Measurements from ENCODE around the gene WBP11. TPM values are rescaled to one million over a fixed set of nuclear protein-coding genes. Genes with fewer than 3 reads are reported as not detected.
"Not testable (repeated sequence)": the region's sequence is repeated elsewhere in the genome, so short reads cannot be mapped to it uniquely, and the experiment has no call there.

The WBP11 gene
- total RNA-seq, 1 donor from 2014 or later, result 21.7 TPM

GRCh38 chr12:14765398-14765797 is 37.9 kb downstream of the WBP11 start:
- DNase-seq (ENCODE audit: low read depth), result no peak
- Histone ChIP-seq H3K36me3 (ENCODE audit: control insufficient read depth, insufficient read depth, low read length) (no peaks in the 10 kb centered on the region), H3K4me3 (ENCODE audit: low read depth, low read length) (no peak overlapping the region), H3K27me3 (ENCODE audit: control insufficient read depth, insufficient read depth, low read length) (no peaks in the 10 kb centered on the region)
- TF ChIP-seq CTCF (IDR thresholded peaks at IDR 0.05; ENCODE audit: insufficient read depth, low read length, poor library complexity, severe bottlenecking), result no peak

- not testable (repeated sequence) for DNase-seq (ENCODE audit: low read depth); H3K36me3 ChIP-seq (ENCODE audit: control insufficient read depth, insufficient read depth, low read length); H3K4me3 ChIP-seq (ENCODE audit: low read depth, low read length); H3K27me3 ChIP-seq (ENCODE audit: control insufficient read depth, insufficient read depth, low read length)
These were observed 43.5 kb downstream of the WBP11 start for GRCh38 chr12:14759711-14760280.

- no peaks in the 10 kb centered on the region for H3K36me3 ChIP-seq (ENCODE audit: control insufficient read depth, insufficient read depth, low read length)
- DNase-seq (ENCODE audit: low read depth), result no peak
- peak; percentile 30 for TF ChIP-seq CTCF (IDR thresholded peaks at IDR 0.05; ENCODE audit: insufficient read depth, low read length, poor library complexity, severe bottlenecking)
- no peak overlapping the region for H3K4me3 ChIP-seq (ENCODE audit: low read depth, low read length)
- H3K27me3 ChIP-seq (ENCODE audit: control insufficient read depth, insufficient read depth, low read length), result no peaks in the 10 kb centered on the region
These were observed 46.7 kb downstream of the WBP11 start for GRCh38 chr12:14756334-14757143.

- Histone ChIP-seq H3K27me3 (ENCODE audit: control insufficient read depth, insufficient read depth, low read length) (no peaks in the 10 kb centered on the region), H3K36me3 (ENCODE audit: control insufficient read depth, insufficient read depth, low read length) (no peaks in the 10 kb centered on the region), H3K4me3 (ENCODE audit: low read depth, low read length) (no peak overlapping the region)
- no peak for TF ChIP-seq CTCF (IDR thresholded peaks at IDR 0.05; ENCODE audit: insufficient read depth, low read length, poor library complexity, severe bottlenecking)
- DNase-seq (ENCODE audit: low read depth), result no peak
These were observed 51.3 kb downstream of the WBP11 start for GRCh38 chr12:14751986-14752385.

- DNase-seq (ENCODE audit: low read depth), result no peak
- no peaks in the 10 kb centered on the region for H3K36me3 ChIP-seq (ENCODE audit: control insufficient read depth, insufficient read depth, low read length)
- H3K27me3 ChIP-seq (ENCODE audit: control insufficient read depth, insufficient read depth, low read length), result no peaks in the 10 kb centered on the region
- no peak for TF ChIP-seq CTCF (IDR thresholded peaks at IDR 0.05; ENCODE audit: insufficient read depth, low read length, poor library complexity, severe bottlenecking)
- no peak overlapping the region for H3K4me3 ChIP-seq (ENCODE audit: low read depth, low read length)
These were observed 60.2 kb downstream of the WBP11 start for GRCh38 chr12:14743061-14743460.

GRCh38 chr12:14741942-14742341 is 61.3 kb downstream of the WBP11 start:
- no peak for TF ChIP-seq CTCF (IDR thresholded peaks at IDR 0.05; ENCODE audit: insufficient read depth, low read length, poor library complexity, severe bottlenecking)
- H3K27me3 ChIP-seq (ENCODE audit: control insufficient read depth, insufficient read depth, low read length), result no peaks in the 10 kb centered on the region
- H3K4me3 ChIP-seq (ENCODE audit: low read depth, low read length), result no peak overlapping the region
- DNase-seq (ENCODE audit: low read depth), result no peak
- no peaks in the 10 kb centered on the region for H3K36me3 ChIP-seq (ENCODE audit: control insufficient read depth, insufficient read depth, low read length)
